ENCODE results near the gene HGS.

DNA sequence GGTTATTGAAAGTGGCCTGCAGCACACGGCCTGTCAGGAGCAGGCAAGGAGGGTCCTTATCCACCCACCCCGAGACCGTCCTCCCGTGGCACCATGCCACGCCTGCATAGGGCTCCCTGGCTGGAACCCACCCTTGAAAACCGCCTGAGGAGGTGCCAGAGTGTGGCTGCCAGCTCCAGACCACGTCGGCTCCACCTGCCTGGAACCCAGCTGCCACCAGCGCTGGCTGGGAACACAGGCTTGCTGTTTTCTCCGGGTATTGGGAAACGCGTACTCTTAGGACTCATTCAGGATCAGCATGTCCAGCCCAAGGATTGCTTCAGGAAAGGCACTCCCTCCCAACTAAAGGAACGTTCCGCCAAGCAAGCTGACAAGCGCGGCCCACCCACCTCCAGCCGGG lies 6.9 kb upstream of the HGS start:
- TF ChIP-seq, protein P1, sequence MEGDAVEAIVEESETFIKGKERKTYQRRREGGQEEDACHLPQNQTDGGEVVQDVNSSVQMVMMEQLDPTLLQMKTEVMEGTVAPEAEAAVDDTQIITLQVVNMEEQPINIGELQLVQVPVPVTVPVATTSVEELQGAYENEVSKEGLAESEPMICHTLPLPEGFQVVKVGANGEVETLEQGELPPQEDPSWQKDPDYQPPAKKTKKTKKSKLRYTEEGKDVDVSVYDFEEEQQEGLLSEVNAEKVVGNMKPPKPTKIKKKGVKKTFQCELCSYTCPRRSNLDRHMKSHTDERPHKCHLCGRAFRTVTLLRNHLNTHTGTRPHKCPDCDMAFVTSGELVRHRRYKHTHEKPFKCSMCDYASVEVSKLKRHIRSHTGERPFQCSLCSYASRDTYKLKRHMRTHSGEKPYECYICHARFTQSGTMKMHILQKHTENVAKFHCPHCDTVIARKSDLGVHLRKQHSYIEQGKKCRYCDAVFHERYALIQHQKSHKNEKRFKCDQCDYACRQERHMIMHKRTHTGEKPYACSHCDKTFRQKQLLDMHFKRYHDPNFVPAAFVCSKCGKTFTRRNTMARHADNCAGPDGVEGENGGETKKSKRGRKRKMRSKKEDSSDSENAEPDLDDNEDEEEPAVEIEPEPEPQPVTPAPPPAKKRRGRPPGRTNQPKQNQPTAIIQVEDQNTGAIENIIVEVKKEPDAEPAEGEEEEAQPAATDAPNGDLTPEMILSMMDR (IDR thresholded peaks at IDR 0.05): no peak
- no peak for TF ChIP-seq POLR2A (IDR thresholded peaks at IDR 0.05)
- TF ChIP-seq EP300 (IDR thresholded peaks at IDR 0.05): no peak

Measured in gastroesophageal sphincter (tissue), 3 donors.